SU-DHL-6 (cell line): Measurements from ENCODE around the gene TMCC2.

Experiments used
- CTCF ChIP-seq: fragments of 200-600 bp; sonication (generic); IDR thresholded peaks from one replicate; pipeline ENCODE4 v1.5.1; 2017; ENCODE audit warnings: antibody characterized with exemption, mild to moderate bottlenecking, low read length, moderate library complexity; ENCODE audit not compliant: insufficient read depth, poor library complexity, severe bottlenecking
- EZH2phosphoT487 ChIP-seq: fragments of 200-600 bp; sonication (generic), shearing (Covaris generic); conservative IDR thresholded peaks from 2 replicates; pipeline ENCODE4 v1.6.1; 2018; ENCODE audit warnings: mild to moderate bottlenecking, antibody characterized with exemption, low read length, moderate library complexity, mixed read lengths

DNA sequence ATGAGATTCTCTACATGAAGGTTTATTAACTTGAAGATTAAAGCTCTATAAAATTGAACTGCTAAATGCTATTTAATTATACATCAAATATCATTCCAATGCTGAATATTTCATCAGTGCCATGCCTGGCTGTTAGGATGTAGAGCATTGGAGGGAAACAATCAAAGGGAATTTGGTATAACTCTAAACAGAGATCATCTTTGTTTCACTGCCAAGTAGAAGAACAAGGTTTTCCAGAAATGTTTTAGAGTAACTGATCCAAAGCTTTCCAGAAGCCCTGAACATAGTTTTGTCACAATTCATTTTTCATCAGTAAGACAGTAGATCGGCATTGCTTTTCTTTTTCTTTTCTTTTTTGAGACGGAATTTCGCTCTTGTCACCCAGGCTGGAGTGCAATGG, 10.3 kb upstream of the TMCC2 start:
- no peak for TF ChIP-seq CTCF
- TF ChIP-seq EZH2phosphoT487: no peak
